ENCODE data around the gene DOCK1.

DOCK1 gene

GRCh38 chr10:126979311-126979710, 74.1 kb downstream of the DOCK1 start:
- H3K27ac Mint-ChIP-seq = no peak overlapping the region
- H3K27me3 Mint-ChIP-seq = no peaks in the 10 kb centered on the region
- H3K9me3 Mint-ChIP-seq = no peaks in the 10 kb centered on the region
- H3K4me1 Mint-ChIP-seq = no peaks in the 10 kb centered on the region
- no peaks in the 10 kb centered on the region for H3K36me3 Mint-ChIP-seq
- H3K4me3 Mint-ChIP-seq = no peak overlapping the region

GRCh38 chr10:126993208-126993607, 88.0 kb downstream of the DOCK1 start:
- Mint-ChIP-seq H3K4me3 (no peak overlapping the region), H3K9me3 (no peaks in the 10 kb centered on the region), H3K27ac (no peak overlapping the region), H3K27me3 (peaks cover 2% of the 10 kb centered on the region), H3K36me3 (no peaks in the 10 kb centered on the region), H3K4me1 (no peaks in the 10 kb centered on the region)

- no peaks in the 10 kb centered on the region for H3K4me1 Mint-ChIP-seq
- no peak overlapping the region for H3K4me3 Mint-ChIP-seq
- H3K27ac Mint-ChIP-seq = no peak overlapping the region
- no peaks in the 10 kb centered on the region for H3K36me3 Mint-ChIP-seq
- H3K9me3 Mint-ChIP-seq = peaks cover 9% of the 10 kb centered on the region
- H3K27me3 Mint-ChIP-seq = no peaks in the 10 kb centered on the region
Observed at GRCh38 chr10:126997801-126998590, 92.8 kb downstream of the DOCK1 start.

GRCh38 chr10:127000598-127000997, 95.4 kb downstream of the DOCK1 start:
- Mint-ChIP-seq H3K4me1 (no peaks in the 10 kb centered on the region), H3K36me3 (no peaks in the 10 kb centered on the region), H3K27ac (no peak overlapping the region), H3K27me3 (no peaks in the 10 kb centered on the region), H3K4me3 (no peak overlapping the region), H3K9me3 (peaks cover 9% of the 10 kb centered on the region)

- no peak overlapping the region for H3K27ac Mint-ChIP-seq
- H3K4me1 Mint-ChIP-seq = no peaks in the 10 kb centered on the region
- H3K36me3 Mint-ChIP-seq = no peaks in the 10 kb centered on the region
- no peaks in the 10 kb centered on the region for H3K27me3 Mint-ChIP-seq
- H3K4me3 Mint-ChIP-seq = no peak overlapping the region
- peaks cover 9% of the 10 kb centered on the region for H3K9me3 Mint-ChIP-seq
Observed at GRCh38 chr10:127003032-127003685, 97.9 kb downstream of the DOCK1 start.

- H3K4me3 Mint-ChIP-seq = no peak overlapping the region
- no peak overlapping the region for H3K27ac Mint-ChIP-seq
- no peaks in the 10 kb centered on the region for H3K27me3 Mint-ChIP-seq
- H3K36me3 Mint-ChIP-seq = no peaks in the 10 kb centered on the region
- H3K9me3 Mint-ChIP-seq = peaks cover under 1% of the 10 kb centered on the region
- no peaks in the 10 kb centered on the region for H3K4me1 Mint-ChIP-seq
Observed at GRCh38 chr10:127006453-127006852, 101.2 kb downstream of the DOCK1 start.

- H3K4me1 Mint-ChIP-seq = no peaks in the 10 kb centered on the region
- H3K4me3 Mint-ChIP-seq = no peak overlapping the region
- no peaks in the 10 kb centered on the region for H3K9me3 Mint-ChIP-seq
- H3K27ac Mint-ChIP-seq = no peak overlapping the region
- H3K36me3 Mint-ChIP-seq = no peaks in the 10 kb centered on the region
- no peaks in the 10 kb centered on the region for H3K27me3 Mint-ChIP-seq
Observed at GRCh38 chr10:127009366-127009765, 104.1 kb downstream of the DOCK1 start.

- H3K4me3 Mint-ChIP-seq = no peak overlapping the region
- no peaks in the 10 kb centered on the region for H3K4me1 Mint-ChIP-seq
- H3K36me3 Mint-ChIP-seq = no peaks in the 10 kb centered on the region
- H3K9me3 Mint-ChIP-seq = no peaks in the 10 kb centered on the region
- H3K27ac Mint-ChIP-seq = no peak overlapping the region
- no peaks in the 10 kb centered on the region for H3K27me3 Mint-ChIP-seq
Observed at GRCh38 chr10:127011174-127011573, 105.9 kb downstream of the DOCK1 start.

- H3K36me3 Mint-ChIP-seq = no peaks in the 10 kb centered on the region
- H3K4me1 Mint-ChIP-seq = no peaks in the 10 kb centered on the region
- no peaks in the 10 kb centered on the region for H3K27me3 Mint-ChIP-seq
- no peak overlapping the region for H3K4me3 Mint-ChIP-seq
- no peak overlapping the region for H3K27ac Mint-ChIP-seq
- H3K9me3 Mint-ChIP-seq = no peaks in the 10 kb centered on the region
Observed at GRCh38 chr10:127012071-127012768, 107.0 kb downstream of the DOCK1 start.

GRCh38 chr10:127012769-127013152, 107.5 kb downstream of the DOCK1 start:
- no peaks in the 10 kb centered on the region for H3K9me3 Mint-ChIP-seq
- H3K36me3 Mint-ChIP-seq = no peaks in the 10 kb centered on the region
- no peak overlapping the region for H3K4me3 Mint-ChIP-seq
- no peaks in the 10 kb centered on the region for H3K4me1 Mint-ChIP-seq
- H3K27ac Mint-ChIP-seq = no peak overlapping the region
- no peaks in the 10 kb centered on the region for H3K27me3 Mint-ChIP-seq

- Mint-ChIP-seq H3K27me3 (no peaks in the 10 kb centered on the region), H3K4me3 (no peak overlapping the region), H3K4me1 (no peaks in the 10 kb centered on the region), H3K9me3 (no peaks in the 10 kb centered on the region), H3K36me3 (no peaks in the 10 kb centered on the region), H3K27ac (no peak overlapping the region)
Observed at GRCh38 chr10:127013211-127013656, 108.0 kb downstream of the DOCK1 start.

GRCh38 chr10:127013691-127014473, 108.7 kb downstream of the DOCK1 start:
- Mint-ChIP-seq H3K27me3 (no peaks in the 10 kb centered on the region), H3K4me3 (no peak overlapping the region), H3K9me3 (no peaks in the 10 kb centered on the region), H3K4me1 (no peaks in the 10 kb centered on the region), H3K27ac (no peak overlapping the region), H3K36me3 (no peaks in the 10 kb centered on the region)

- Mint-ChIP-seq H3K36me3 (no peaks in the 10 kb centered on the region), H3K4me1 (no peaks in the 10 kb centered on the region), H3K4me3 (no peak overlapping the region), H3K9me3 (no peaks in the 10 kb centered on the region), H3K27ac (no peak overlapping the region), H3K27me3 (no peaks in the 10 kb centered on the region)
Observed at GRCh38 chr10:127014671-127015070, 109.4 kb downstream of the DOCK1 start.

GRCh38 chr10:127015373-127015772, 110.1 kb downstream of the DOCK1 start:
- H3K4me3 Mint-ChIP-seq = no peak overlapping the region
- H3K9me3 Mint-ChIP-seq = no peaks in the 10 kb centered on the region
- H3K4me1 Mint-ChIP-seq = no peaks in the 10 kb centered on the region
- no peak overlapping the region for H3K27ac Mint-ChIP-seq
- H3K36me3 Mint-ChIP-seq = no peaks in the 10 kb centered on the region
- H3K27me3 Mint-ChIP-seq = no peaks in the 10 kb centered on the region

- Mint-ChIP-seq H3K36me3 (no peaks in the 10 kb centered on the region), H3K9me3 (no peaks in the 10 kb centered on the region), H3K4me1 (no peaks in the 10 kb centered on the region), H3K27me3 (no peaks in the 10 kb centered on the region), H3K27ac (no peak overlapping the region), H3K4me3 (no peak overlapping the region)
Observed at GRCh38 chr10:127016331-127016730, 111.1 kb downstream of the DOCK1 start.
